Adrenal gland (tissue), 5 donors: ENCODE data around the gene OR56A1.
A peak's percentile ranks its signal among the peaks of the same experiment; 100 is the strongest.

ENCODE experiments used
- POLR2A ChIP-seq, 2 donors: fragments of 450-650 bp; IDR thresholded peaks; one replicate each; pipeline ENCODE4 v1.6.1; 2017; ENCODE audit warnings: antibody characterized with exemption in 2 of 2, mild to moderate bottlenecking in 2 of 2, moderate library complexity in 1 of 2
- TF ChIP-seq, protein P1 (sequence below), 6 experiments: fragments of 450-650 bp in 4 of 6; fragments of 200-600 bp in 2 of 6; sonication (generic) in 1 of 6; IDR thresholded peaks; 1 replicate in 5 of 6; 2 replicates in 1 of 6; pipeline versions ENCODE4 v1.5.1 to v1.8.0; 2016 to 2021; ENCODE audit warnings: antibody characterized with exemption in 6 of 6, mild to moderate bottlenecking in 2 of 6, moderate library complexity in 1 of 6
- donor health status: DM: no; HTN: no; CAD: no.

DNA sequence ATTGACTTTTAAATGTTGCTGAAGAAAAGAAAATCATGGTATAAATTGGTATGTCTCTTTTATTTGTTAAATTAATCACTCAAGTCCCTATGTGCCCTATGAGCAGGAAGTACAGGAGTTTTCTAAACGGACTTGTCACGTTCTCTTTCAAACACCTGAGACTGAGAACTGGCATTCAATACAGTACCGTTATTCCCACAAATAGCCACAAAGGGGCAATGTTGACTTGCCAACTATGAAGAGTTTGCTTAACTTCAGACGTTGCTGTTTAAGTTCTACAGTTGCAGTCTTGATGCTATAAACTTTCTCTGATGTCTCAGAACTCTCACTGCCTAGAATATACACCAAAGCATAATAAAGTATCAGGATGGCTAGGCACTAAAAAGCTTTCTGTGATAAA, 7.6 kb downstream of the OR56A1 start:
- TF ChIP-seq, protein P1, sequence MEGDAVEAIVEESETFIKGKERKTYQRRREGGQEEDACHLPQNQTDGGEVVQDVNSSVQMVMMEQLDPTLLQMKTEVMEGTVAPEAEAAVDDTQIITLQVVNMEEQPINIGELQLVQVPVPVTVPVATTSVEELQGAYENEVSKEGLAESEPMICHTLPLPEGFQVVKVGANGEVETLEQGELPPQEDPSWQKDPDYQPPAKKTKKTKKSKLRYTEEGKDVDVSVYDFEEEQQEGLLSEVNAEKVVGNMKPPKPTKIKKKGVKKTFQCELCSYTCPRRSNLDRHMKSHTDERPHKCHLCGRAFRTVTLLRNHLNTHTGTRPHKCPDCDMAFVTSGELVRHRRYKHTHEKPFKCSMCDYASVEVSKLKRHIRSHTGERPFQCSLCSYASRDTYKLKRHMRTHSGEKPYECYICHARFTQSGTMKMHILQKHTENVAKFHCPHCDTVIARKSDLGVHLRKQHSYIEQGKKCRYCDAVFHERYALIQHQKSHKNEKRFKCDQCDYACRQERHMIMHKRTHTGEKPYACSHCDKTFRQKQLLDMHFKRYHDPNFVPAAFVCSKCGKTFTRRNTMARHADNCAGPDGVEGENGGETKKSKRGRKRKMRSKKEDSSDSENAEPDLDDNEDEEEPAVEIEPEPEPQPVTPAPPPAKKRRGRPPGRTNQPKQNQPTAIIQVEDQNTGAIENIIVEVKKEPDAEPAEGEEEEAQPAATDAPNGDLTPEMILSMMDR (IDR thresholded peaks at IDR 0.05): peak; percentile 19 to 78 (median 66)
- no peak for TF ChIP-seq POLR2A (IDR thresholded peaks at IDR 0.05)
